ENCODE results near the gene SNN.

The SNN gene

GRCh38 chr16:11705311-11706025 is 37.2 kb downstream of the SNN start:
- no peak for DNase-seq

- no peak for DNase-seq
These were observed 38.0 kb downstream of the SNN start for GRCh38 chr16:11706180-11706742.

- no peak for DNase-seq
These were observed 39.5 kb downstream of the SNN start for GRCh38 chr16:11707679-11708197.

GRCh38 chr16:11708421-11708820 is 40.2 kb downstream of the SNN start:
- no peak for DNase-seq

GRCh38 chr16:11711662-11712061 is 43.4 kb downstream of the SNN start:
- DNase-seq: no peak

GRCh38 chr16:11712122-11712521 is 43.9 kb downstream of the SNN start:
- no peak for DNase-seq

GRCh38 chr16:11715246-11715947 is 47.1 kb downstream of the SNN start:
- DNase-seq: no peak

GRCh38 chr16:11716336-11716735 is 48.1 kb downstream of the SNN start:
- DNase-seq: no peak

GRCh38 chr16:11717811-11718210 is 49.6 kb downstream of the SNN start:
- DNase-seq: no peak

GRCh38 chr16:11719171-11719570 is 50.9 kb downstream of the SNN start:
- no peak for DNase-seq

GRCh38 chr16:11719762-11720161 is 51.5 kb downstream of the SNN start:
- no peak for DNase-seq

- DNase-seq: no peak
These were observed 53.7 kb downstream of the SNN start for GRCh38 chr16:11721781-11722467.

- DNase-seq: no peak
These were observed 54.2 kb downstream of the SNN start for GRCh38 chr16:11722468-11722808.

- DNase-seq: no peak
These were observed 57.2 kb downstream of the SNN start for GRCh38 chr16:11725457-11725856.

GRCh38 chr16:11726008-11726407 is 57.8 kb downstream of the SNN start:
- DNase-seq: no peak

- no peak for DNase-seq
These were observed 59.7 kb downstream of the SNN start for GRCh38 chr16:11727796-11728543.
